Right atrium auricular region (tissue), 2 donors: ENCODE results near the gene PDE6B. TPM values are rescaled to one million over a fixed set of nuclear protein-coding genes. Genes with fewer than 3 reads are reported as not detected.

Source experiments
- DNase-seq: peaks from one replicate; pipeline ENCODE4 v3.0.0-alpha.2; 2019; ENCODE audit warnings: low spot score
- H3K27ac ChIP-seq, 2 donors: fragments of 200-600 bp; sonication (generic); 1 replicate in 1 of 2; 2 replicates in 1 of 2; pipeline ENCODE4 v1.5.1; 2016 to 2019
- H3K27me3 ChIP-seq, 2 donors: fragments of 200-600 bp; sonication (generic); one replicate each; pipeline versions ENCODE4 v1.5.1 to v1.6.0; 2017 to 2019
- H3K36me3 ChIP-seq: fragments of 200-600 bp; sonication (generic); one replicate; pipeline ENCODE4 v1.5.1; 2016
- H3K4me1 ChIP-seq, 2 donors: fragments of 200-600 bp; sonication (generic); one replicate each; pipeline versions ENCODE4 v1.5.1 to v1.6.0; 2017 to 2019
- H3K4me3 ChIP-seq, 2 donors: fragments of 200-600 bp; sonication (generic); 1 replicate in 1 of 2; 2 replicates in 1 of 2; pipeline ENCODE4 v1.5.1; 2017 to 2019; ENCODE audit warnings: mild to moderate bottlenecking in 1 of 2, moderate library complexity in 1 of 2
- H3K9me3 ChIP-seq, 2 donors: fragments of 200-600 bp; sonication (generic); one replicate each; pipeline ENCODE4 v1.5.1; 2019
- CTCF ChIP-seq, 2 donors: fragments of 200-600 bp; sonication (generic); IDR thresholded peaks; one replicate each; pipeline ENCODE4 v1.5.1; 2019; ENCODE audit warnings: antibody characterized with exemption in 2 of 2
- total RNA-seq, 2 donors: library from RNA; depleted of rRNA; stranded (reverse); fragments of >200 nt; gene quantifications; one replicate each; pipeline ENCODE4 v1.1.0, GENCODE V29; 2016

The PDE6B gene
- total RNA-seq, 2 donors from 2014 or later = 2.3 to 4.6 TPM

- no peak overlapping the region for H3K27ac ChIP-seq
- H3K9me3 ChIP-seq = peaks cover 0 to 9% of the 10 kb centered on the region in 2 donors
- no peak for DNase-seq
- no peak overlapping the region for H3K4me3 ChIP-seq
- peaks cover 8 to 29% of the 10 kb centered on the region in 2 donors for H3K27me3 ChIP-seq
- H3K4me1 ChIP-seq = peaks cover 0 to 18% of the 10 kb centered on the region in 2 donors
- H3K36me3 ChIP-seq = no peaks in the 10 kb centered on the region
- TF ChIP-seq CTCF (IDR thresholded peaks at IDR 0.05) = no peak
Observed at GRCh38 chr4:578451-579443, 46.6 kb upstream of the PDE6B start.

GRCh38 chr4:579543-580175 is 45.7 kb upstream of the PDE6B start:
- Histone ChIP-seq H3K27ac (no peak overlapping the region), H3K4me1 (peaks cover 0 to 15% of the 10 kb centered on the region in 2 donors), H3K4me3 (no peak overlapping the region), H3K9me3 (peaks cover 0 to 18% of the 10 kb centered on the region in 2 donors), H3K27me3 (peaks cover 2 to 20% of the 10 kb centered on the region in 2 donors), H3K36me3 (no peaks in the 10 kb centered on the region)
- no peak for DNase-seq
- TF ChIP-seq CTCF (IDR thresholded peaks at IDR 0.05) = no peak

- no peak for TF ChIP-seq CTCF (IDR thresholded peaks at IDR 0.05)
- no peak overlapping the region for H3K4me3 ChIP-seq
- H3K27me3 ChIP-seq = peaks cover 0 to 18% of the 10 kb centered on the region in 2 donors
- H3K27ac ChIP-seq = no peak overlapping the region
- peaks cover 0 to 20% of the 10 kb centered on the region in 2 donors for H3K9me3 ChIP-seq
- no peak for DNase-seq
- H3K36me3 ChIP-seq = no peaks in the 10 kb centered on the region
- peaks cover 0 to 13% of the 10 kb centered on the region in 2 donors for H3K4me1 ChIP-seq
Observed at GRCh38 chr4:581181-581580, 44.2 kb upstream of the PDE6B start.

- H3K27ac ChIP-seq = no peak overlapping the region
- H3K4me3 ChIP-seq = no peak overlapping the region
- H3K27me3 ChIP-seq = peaks cover 0 to 15% of the 10 kb centered on the region in 2 donors
- peaks cover 0 to 9% of the 10 kb centered on the region in 2 donors for H3K4me1 ChIP-seq
- DNase-seq = no peak
- no peaks in the 10 kb centered on the region for H3K36me3 ChIP-seq
- no peak for TF ChIP-seq CTCF (IDR thresholded peaks at IDR 0.05)
- H3K9me3 ChIP-seq = peaks cover 0 to 20% of the 10 kb centered on the region in 2 donors
Observed at GRCh38 chr4:581753-582361, 43.5 kb upstream of the PDE6B start.

GRCh38 chr4:583820-584219 is 41.6 kb upstream of the PDE6B start:
- no peak for DNase-seq
- H3K27me3 ChIP-seq = peaks cover 0 to 8% of the 10 kb centered on the region in 2 donors
- H3K9me3 ChIP-seq = peaks cover 0 to 20% of the 10 kb centered on the region in 2 donors
- H3K4me3 ChIP-seq = no peak overlapping the region
- no peaks in the 10 kb centered on the region for H3K4me1 ChIP-seq
- H3K36me3 ChIP-seq = no peaks in the 10 kb centered on the region
- no peak for TF ChIP-seq CTCF (IDR thresholded peaks at IDR 0.05)
- no peak overlapping the region for H3K27ac ChIP-seq
